Activated CD4-positive, CD25-positive, alpha-beta regulatory T cell (primary cell): ENCODE measurements around the gene EPHA1.
"Not testable (repeated sequence)": the region's sequence is repeated elsewhere in the genome, so short reads cannot be mapped to it uniquely, and the experiment has no call there.

Experiments
- DNase-seq, 4 experiments: peaks; one replicate each; lab custom pipeline; 2025; lab: John Stamatoyannopoulos, UW

The EPHA1 gene

DNA sequence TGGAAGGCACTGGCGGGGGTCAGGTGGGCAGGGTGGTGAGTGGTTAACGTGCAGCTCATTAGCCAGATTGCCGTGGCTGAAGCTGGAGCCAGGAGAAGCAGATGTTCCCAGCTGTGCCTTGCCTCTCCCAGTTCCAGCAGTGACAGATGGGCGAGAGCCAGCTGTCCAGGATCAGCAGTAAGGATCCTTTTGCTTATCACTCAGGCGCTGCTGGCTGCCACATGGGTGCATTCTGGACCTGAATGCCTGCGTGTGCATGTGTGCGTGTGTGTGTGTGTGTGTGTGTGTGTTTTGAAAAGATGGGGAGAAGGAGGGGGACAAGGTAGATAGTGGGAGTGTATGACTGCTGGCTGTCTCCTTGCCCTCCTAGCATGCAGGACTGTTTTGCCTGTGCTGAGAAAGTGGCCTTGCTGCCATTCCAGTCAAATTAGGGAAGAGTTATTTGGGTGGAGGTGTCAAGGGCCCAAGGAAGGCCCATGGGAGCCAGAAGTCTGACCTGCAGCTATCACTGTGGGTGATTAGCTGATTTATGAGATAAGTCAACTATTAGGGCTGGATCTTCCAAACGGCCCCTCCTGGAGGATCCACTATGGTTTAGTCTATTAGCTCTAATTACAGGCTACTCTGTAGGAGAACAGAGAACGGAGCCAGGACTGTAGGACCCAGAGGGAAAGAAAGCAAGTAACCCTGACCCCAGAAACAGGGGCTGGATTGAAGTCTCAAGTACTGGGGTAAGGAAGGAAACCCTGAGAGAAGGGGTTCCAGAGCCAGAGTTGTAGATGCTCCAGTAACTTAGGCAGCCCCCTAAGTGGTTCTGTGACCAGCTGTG, 3.3 kb downstream of the EPHA1 start:
- DNase-seq = no peak

DNA sequence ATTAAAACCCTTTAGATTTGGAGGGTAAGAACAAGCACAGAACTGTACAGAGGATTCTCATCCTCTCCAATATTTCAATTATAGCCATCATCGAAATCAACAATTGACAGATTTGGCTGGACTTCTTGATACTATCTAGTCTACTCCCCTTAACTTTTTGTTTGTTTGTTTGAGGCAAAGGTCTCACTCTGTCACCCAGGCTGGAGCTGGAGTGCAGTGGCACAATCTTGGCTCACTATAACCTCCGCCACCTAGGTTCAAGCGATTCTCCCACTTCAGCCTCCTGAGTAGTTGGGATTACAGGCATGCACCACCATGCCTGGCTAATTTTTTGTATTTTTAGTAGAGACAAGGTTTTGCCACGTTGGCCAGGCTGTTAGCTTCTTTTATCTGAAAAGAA, 6.4 kb downstream of the EPHA1 start:
- not testable (repeated sequence) for DNase-seq

DNA sequence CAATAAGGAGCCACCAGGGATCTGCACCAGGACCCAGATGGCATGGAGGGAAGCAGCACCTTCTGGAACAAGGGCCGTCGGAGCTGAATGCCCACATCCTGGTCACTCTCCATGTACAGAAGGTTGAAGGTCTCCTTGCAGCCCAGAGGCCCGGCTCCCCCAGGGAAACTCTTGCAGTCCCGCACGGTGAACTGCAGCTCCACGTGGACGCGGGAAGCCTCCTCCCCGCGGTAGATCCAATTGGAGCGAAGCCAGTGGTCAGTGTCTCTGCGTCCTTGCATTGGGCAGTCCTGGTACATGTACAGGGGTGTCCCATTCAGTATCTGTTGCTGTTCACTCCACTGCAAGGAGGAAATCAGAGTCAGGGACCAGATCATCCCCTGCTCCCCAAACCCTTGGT, 7.4 kb downstream of the EPHA1 start:
- no peak for DNase-seq

DNA sequence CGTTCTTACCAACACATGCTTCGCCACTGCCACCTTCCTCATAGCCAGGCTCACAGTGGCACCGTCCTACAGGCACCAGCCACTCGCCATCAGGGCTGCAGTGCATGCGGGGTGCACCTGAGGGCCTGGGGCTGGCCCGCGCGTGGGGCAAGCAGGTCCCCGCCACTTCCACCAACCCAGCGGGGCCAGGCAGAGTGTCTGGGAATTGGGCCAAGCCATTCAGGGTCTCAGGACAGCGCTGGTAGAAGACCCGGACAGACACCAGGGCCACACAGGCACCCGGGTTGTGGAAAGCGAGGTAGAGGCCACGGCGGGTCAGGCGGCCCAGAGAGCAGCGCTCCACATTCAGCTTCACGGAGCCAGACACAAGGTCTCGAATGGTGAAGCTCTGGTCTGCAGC, 9.0 kb downstream of the EPHA1 start:
- DNase-seq = no peak

DNA sequence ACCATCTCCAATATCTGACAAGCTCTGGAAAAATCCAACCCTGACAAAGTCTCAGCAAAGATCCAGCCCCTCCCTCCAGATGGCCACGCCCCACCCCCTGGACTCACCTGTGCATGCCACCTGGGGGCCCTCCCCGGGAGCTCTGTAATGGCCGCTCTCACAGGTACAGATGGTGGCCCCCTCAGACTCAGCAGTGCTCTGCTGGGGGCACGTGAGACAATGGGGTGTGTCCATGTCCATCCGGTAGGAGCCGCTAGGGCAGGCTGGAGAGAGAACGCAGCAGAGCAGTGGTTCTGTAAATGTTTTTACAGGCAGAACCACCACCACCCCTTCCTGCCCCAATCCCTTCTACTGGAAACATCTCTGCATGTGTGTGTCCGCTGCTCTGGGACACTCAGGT, 9.5 kb downstream of the EPHA1 start:
- no peak for DNase-seq

DNA sequence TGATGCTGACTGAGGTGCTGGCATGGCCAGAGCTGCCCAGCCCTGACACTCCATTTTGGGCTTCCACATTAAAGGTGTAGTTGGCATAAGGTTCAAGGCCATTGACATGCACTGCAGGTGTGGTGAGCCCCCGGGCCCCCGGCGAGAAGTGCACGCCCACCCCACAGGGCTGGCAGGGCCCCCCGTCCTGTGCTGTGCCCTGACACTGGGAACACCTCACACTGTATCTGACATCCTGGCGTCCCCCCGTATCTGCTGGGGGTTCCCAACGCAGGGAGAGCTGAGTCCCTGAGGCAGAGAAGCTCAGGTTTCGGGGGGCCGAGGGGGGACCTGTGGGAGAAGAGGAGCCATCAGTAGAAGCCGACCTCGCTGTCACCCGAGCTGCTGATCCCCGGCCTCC, 10.0 kb downstream of the EPHA1 start:
- DNase-seq = no peak

DNA sequence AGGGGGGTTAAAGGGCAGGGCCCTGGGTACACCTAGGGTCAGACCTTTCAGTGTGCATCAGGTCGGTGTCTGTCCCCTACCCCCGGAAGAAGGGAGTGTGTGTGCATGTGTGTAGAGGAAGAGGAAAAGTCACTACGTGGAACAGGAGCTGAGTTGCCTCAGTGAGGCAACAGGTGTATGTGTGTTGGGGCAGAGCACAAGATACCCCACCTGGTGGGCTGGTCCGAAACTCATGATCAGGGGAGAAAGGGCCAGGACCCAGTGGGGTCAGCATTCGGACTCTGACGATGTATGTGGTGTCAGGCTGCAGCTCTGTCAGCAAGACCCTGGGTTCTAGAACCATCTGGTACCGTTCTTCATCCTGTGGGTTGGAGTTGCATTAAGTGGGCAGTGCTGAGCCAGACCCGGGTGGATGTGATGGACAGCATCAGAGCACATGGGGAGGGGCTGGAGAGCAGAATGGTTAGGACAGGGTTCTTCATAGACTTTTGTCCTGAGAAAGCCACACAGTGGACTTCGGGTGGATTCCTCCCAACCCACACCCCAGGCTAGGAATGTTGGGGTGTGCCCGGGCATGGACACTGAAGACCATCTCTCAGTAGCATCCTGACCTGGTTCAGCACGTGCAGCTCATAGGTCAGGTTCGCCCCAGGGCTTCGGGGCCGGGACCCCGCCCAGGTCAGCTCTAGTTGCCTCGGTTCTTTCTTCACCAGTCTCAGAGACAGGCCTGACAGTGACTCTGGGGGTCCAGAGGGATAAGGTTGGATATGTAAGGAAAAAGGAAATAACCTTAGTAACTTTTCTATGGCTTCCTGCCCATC, 10.7 kb downstream of the EPHA1 start:
- DNase-seq = no peak

DNA sequence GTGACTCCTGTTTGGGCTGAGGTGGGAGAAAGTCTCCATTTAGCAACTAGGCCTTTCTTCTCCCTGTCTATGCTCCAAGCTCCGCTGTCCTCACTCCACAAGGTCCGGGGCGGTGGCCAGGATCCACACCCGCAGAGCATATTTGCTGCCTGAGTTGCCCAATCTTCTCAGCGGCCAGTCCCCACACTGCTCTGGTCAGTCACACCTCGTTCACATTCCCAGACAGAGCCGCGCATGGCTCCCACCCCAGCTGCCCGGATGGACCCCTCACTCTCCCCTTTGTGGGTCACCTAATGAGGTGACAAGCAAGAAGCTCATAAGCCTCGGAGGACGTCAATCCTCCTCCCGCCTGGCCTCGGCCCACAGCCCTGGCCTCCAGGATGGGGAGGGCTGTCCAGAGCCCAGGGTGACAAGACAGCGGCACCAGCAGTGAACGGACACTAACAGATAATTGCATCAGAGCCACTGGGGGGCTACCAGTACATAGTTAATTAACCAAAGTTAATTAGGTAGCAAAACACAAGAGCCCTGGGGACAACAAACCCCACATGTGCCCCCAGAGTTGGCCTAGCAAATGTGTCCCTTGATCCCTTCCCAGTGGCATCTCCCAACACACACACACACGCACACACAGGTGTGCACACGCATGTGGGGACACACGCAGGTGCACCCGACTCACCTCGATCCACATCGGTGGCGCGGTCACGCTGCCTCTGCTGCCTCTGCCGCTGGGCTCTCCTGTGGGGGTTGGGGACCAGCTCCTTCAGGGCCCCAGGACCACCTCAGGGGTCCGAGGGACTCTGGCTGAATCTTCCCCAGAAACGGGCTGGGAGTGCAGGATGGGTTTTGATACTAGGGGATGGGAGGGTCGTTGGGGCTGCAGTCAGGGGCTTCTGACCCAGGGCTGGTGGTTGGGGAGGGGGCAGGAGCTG, 11.8 kb downstream of the EPHA1 start:
- DNase-seq = no peak

DNA sequence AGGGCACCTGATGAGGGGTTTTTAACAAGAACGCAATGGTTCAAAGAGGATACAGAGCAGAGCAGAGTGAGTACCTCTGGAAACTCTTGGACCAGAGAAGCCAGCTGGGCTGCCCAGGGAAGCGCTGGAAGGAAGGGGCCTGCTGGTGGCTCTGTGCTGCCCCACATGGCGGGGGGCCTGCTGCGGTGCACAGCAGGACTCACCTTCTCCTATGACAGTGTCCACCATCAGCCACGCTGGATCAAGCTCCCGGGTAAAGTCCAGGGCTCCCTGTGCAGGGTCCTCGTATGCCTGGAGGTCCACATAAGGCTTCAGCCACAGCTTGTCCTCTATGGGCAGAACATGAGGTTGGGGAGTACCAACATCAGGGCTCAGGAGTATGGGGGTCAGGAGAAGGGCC, 12.5 kb downstream of the EPHA1 start:
- no peak for DNase-seq

DNA sequence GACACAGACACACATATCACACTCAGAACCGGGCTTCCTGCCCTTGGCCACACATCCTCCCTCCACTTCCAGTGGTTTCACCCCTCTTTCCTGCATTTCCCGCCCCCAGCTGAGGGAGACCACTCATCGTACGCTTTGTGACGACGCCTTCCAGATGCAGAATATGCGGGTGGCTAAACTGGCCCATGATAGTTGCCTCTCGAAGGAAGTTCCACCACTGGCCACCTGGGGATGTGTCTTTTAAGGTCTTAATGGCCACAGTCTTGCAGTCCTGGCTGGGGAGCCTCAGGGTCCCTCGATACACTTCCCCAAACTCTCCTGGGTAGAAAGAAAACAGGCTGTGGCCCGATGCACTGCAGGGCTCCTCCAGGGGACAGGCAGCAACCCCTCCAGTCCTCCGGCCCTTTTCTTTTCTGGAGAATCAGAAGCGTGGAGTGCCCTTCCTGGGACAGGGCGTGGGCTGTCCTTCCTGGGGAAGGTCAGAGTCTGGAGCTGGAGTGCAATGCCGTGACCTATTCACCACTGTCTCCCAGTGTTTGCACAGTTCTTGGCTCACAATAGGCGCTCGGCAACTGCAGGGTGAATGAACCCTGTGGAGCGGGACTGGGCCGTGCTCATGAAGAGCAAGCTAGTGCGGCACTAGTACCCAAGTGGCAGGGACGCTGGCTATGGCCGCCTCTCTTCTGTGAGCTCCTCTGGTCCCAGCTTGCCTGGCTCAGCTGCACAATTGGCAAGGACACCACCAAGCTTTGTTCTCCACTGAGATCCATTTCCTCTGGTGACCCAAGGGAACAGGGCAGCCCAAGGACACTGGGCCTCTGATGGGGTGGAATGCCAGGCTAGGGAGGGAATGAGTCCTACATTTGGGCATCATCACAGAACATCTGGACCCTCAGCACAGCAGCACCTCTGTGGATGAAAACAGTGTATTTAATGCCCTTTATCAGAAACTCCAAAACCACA, 13.2 kb downstream of the EPHA1 start:
- DNase-seq = no peak

DNA sequence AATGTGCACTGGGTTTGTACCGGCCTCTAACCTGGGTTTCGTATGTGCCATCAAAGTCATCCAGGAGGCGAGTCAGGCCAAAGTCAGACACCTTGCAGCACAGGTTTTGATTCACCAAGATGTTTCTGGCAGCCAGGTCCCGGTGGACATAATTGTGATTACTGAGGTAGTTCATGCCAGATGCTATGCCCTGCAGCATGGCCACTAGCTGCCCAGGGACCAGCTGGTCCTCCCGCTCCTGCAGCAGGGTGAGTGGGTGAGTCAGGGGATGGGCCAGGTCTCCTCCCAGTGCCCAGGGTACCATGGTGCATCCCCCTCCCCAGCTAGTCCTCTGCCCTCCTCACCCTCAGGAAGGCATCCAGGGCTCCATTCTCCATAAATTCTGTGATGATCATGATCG, 13.9 kb downstream of the EPHA1 start:
- no peak for DNase-seq

DNA sequence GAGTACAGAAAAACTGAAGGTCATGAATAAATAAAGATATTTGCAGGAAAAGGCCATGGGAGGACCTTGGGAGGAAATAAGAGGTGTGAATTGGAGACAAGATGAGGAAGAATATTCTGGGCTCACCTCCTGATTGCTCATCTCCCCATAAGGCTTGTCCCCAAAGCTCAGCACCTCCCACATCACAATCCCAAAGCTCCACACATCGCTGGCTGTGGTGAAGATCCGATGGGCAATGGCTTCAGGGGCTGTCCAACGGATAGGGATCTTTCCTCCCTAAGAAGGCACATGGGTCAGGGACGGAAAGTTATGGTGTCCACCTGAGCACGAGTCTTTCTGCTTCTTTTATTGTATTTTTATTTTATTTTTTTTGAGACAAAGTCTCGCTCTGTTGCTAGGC, 14.6 kb downstream of the EPHA1 start:
- DNase-seq = no peak

DNA sequence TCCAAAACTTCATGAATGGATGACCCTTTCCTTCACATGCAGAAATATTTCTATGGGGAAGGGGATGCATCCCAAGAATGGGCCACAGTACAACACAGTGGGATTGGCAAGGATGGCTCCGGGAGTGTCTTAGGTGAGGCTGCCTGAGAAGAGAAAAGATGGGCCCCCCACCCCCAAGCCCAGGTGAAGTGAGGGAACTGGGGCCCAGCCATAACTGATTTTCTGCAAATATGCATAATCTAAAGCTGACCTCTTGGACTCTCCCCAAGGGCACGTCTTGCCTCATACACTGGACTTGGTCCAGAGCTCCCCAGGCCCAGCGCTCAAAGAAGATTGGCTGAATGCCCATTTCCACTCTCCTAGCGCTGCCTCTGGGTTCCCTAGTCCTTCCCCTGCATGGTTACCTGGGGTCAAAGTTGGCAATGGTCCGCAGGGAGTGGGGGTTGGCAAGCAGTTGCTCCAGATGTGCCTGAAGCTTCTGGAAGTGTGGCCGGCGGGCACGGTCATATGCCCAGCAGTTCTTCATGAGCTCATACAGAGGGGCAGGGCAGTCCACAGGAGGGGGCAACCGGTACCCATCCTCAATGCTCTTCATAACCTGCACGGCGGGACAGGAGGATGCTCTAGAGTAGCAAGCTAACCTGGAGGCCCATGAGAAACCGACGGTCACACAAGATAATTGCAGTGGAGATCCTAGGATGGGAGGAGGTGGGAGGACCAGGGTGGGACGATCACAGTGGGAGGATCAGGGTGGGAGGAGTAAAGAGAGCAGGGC, 15.2 kb downstream of the EPHA1 start:
- DNase-seq = no peak

DNA sequence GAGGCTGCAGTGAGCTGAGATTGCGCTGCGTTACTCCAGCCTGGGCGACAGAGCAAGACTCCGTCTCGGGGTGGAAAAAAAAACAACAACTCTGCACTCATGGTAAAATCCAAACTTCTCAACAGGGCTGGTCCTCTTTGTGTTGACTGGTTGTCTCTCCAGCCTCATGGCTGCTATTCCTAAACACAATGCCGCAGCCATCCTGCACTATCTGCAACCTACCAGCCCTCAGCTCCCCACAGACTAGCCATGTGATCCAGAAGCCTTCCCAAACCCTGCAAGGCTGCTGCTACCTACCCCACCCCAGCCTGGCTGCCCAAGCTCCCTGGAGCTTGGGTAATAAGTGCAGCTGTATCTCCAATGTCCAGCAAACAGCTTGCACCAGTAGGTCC, 15.8 kb downstream of the EPHA1 start:
- DNase-seq = no peak

DNA sequence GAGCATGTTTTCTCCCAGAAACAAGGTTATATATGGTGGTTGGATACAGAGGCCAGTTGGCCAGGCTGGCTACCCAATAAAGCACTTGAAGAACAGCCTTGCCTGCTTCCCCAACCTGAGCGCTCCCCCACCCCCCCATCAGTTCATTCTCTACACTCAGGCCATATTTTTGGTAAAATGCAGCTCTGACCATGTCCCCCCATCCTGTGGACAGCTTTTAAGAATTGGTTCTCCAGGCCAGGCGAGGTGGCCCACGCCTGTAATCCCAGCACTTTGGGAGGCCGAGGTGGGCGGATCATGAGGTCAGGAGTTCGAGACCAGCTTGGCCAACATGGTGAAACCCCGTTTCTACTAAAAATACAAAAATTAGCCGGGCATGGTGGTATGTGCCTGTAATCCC, 16.2 kb downstream of the EPHA1 start:
- DNase-seq = not testable (repeated sequence)

DNA sequence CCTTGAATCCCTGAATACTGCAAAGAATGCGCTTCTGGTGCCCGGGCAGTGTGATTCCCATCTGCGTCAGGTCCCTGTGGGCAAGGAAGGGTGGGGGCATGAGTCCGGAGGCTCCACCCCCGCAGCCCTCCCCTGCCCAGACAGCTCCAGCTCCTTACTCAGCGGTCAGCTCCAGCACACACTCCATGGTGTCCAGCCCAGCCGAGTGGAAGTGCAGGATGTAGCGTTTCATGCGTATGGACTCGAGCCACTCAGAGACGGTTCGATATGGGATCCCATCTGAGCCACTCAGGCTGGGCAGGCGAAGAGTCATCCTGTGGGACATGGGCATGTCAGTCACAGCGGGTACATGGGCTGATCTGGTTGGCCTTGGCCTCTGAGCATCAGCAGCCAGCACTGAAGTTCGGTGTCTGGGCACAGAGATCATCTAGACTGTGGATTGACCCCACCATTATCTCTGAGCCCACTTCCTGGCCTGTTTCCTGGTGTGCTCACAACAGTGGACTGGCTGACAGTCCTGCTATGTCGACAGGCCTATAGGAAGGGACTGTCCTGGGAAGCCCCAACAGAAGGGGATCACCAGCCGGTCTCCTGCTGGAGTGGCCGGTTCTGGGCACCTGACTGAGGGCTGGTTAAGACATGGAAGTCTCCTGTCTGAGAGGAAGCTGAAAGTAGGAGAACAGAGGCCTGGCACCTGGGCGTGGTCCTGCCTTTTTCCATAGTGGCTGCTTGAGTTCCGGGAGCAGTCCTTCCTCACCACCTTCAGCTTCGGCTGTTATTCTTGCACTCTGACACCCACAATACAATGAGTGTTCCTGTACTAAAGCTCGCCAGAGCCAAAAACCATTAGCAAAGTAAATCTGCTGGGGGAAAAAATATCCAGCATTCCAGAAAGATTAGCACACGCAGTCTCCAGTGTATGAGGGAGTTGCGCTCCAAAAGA, 16.9 kb downstream of the EPHA1 start:
- no peak for DNase-seq

DNA sequence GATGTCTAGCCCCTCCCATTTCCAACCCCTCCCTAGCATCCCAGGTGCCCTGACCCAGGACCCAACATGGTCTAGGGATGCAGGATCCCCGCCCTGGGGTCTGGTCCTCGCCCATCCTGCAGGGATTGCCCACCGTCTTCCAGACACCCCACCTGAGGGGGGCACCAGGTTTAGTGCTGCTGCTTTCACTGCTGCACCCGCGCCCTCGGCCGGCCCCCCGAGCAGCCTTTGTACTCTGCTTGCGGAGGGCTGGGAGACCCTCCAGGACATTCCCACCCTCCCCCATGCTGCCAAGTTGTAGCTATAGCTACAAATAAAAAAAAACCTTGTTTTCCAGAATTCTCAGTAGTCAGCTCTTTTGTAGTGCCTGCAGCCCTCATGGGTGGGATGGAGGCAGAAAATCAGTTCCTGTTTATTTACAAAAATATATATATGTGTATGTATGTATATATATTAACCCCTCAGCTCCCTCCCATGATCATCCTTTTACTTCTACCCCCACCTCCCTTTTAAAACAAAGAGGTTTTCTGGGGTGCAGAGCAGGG, 17.8 kb downstream of the EPHA1 start:
- no peak for DNase-seq

DNA sequence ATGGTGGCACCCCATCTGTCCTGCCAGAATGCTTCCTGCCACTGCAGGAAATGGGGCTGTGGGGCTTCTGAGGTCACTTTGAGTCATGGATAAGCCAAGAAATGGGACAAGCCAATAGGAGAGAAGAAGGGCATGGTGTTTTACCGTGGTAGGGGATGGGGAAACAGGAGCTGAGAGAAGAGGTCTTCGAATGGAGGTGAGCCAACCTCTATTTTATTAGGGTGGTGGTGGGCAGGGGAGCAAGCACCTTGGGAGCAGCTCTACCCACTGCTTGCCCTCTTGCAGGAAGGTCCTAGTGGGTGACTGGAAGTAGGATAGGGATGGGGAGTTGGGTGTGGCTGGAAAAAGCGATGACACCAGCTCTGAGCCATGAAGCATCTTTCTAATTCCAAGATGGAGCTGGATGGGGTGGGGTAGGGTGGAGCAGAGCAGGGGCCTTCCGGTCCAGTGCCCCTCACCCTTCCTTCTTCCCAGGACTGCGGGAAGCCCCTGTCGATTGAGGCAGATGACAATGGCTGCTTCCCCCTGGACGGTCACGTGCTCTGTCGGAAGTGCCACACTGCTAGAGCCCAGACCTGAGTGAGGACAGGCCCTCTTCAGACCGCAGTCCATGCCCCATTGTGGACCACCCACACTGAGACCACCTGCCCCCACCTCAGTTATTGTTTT, 18.4 kb downstream of the EPHA1 start:
- no peak for DNase-seq
